HG03097 (cell line): ENCODE results near the gene DIRAS3.
"Not testable (repeated sequence)": the region's sequence is repeated elsewhere in the genome, so short reads cannot be mapped to it uniquely, and the experiment has no call there.

Experiments
- ATAC-seq: cut with Tn5 transposase; IDR thresholded peaks from one replicate; pipeline ENCODE4 v1.9.1; 2021; ENCODE audit not compliant: unreplicated experiment, low FRiP score

DIRAS3 gene

GRCh38 chr1:68049941-68050878 lies at the start of gene DIRAS3:
Gene DIRAS3 (minus strand): TSS chr1:68050627. CDS start chr1:68047297, 3,330 bp downstream.
- no peak for ATAC-seq

GRCh38 chr1:68093737-68094136 lies 43.3 kb upstream of the DIRAS3 start:
- no peak for ATAC-seq

- no peak for ATAC-seq
These were observed 36.8 kb upstream of the DIRAS3 start for GRCh38 chr1:68087184-68087583.

- no peak for ATAC-seq
These were observed 35.3 kb upstream of the DIRAS3 start for GRCh38 chr1:68085752-68086151.

- no peak for ATAC-seq
These were observed 33.3 kb upstream of the DIRAS3 start for GRCh38 chr1:68083686-68084085.

- no peak for ATAC-seq
These were observed 31.4 kb upstream of the DIRAS3 start for GRCh38 chr1:68081775-68082283.

GRCh38 chr1:68078647-68079046 lies 28.2 kb upstream of the DIRAS3 start:
- ATAC-seq, result no peak

GRCh38 chr1:68074472-68074871 lies 24.0 kb upstream of the DIRAS3 start:
- ATAC-seq, result no peak

- no peak for ATAC-seq
These were observed 15.3 kb upstream of the DIRAS3 start for GRCh38 chr1:68065766-68066165.

GRCh38 chr1:68058053-68058452 lies 7.6 kb upstream of the DIRAS3 start:
- not testable (repeated sequence) for ATAC-seq

- no peak for ATAC-seq
These were observed 7.1 kb upstream of the DIRAS3 start for GRCh38 chr1:68057564-68057963.

- no peak for ATAC-seq
These were observed 6.6 kb upstream of the DIRAS3 start for GRCh38 chr1:68057050-68057449.

GRCh38 chr1:68051475-68051874 lies 1.0 kb upstream of the DIRAS3 start:
- ATAC-seq, result no peak

GRCh38 chr1:68047659-68048026 lies 2.8 kb downstream of the DIRAS3 start:
- ATAC-seq, result no peak

- no peak for ATAC-seq
These were observed 3.4 kb downstream of the DIRAS3 start for GRCh38 chr1:68046885-68047658.

- ATAC-seq, result no peak
These were observed 4.0 kb downstream of the DIRAS3 start for GRCh38 chr1:68046423-68046822.

GRCh38 chr1:68045511-68046180 lies 4.8 kb downstream of the DIRAS3 start:
- no peak for ATAC-seq

GRCh38 chr1:68043443-68044090 lies 6.9 kb downstream of the DIRAS3 start:
- no peak for ATAC-seq

GRCh38 chr1:68036946-68037345 lies 13.5 kb downstream of the DIRAS3 start:
- no peak for ATAC-seq

GRCh38 chr1:68029444-68029843 lies 21.0 kb downstream of the DIRAS3 start:
- no peak for ATAC-seq
